ENCODE data around the gene PSD.

GRCh38 chr10:102405632-102406031, 13.0 kb downstream of the PSD start:
- TF ChIP-seq, protein P1, sequence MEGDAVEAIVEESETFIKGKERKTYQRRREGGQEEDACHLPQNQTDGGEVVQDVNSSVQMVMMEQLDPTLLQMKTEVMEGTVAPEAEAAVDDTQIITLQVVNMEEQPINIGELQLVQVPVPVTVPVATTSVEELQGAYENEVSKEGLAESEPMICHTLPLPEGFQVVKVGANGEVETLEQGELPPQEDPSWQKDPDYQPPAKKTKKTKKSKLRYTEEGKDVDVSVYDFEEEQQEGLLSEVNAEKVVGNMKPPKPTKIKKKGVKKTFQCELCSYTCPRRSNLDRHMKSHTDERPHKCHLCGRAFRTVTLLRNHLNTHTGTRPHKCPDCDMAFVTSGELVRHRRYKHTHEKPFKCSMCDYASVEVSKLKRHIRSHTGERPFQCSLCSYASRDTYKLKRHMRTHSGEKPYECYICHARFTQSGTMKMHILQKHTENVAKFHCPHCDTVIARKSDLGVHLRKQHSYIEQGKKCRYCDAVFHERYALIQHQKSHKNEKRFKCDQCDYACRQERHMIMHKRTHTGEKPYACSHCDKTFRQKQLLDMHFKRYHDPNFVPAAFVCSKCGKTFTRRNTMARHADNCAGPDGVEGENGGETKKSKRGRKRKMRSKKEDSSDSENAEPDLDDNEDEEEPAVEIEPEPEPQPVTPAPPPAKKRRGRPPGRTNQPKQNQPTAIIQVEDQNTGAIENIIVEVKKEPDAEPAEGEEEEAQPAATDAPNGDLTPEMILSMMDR (conservative IDR thresholded peaks at IDR 0.05 in 1 of 2, IDR thresholded peaks at IDR 0.05 in 1 of 2; ENCODE audit: extremely low read depth in 1 of 2, insufficient read depth in 1 of 2, low read depth in 1 of 2, low read length in 2 of 2), result no peak
- TF ChIP-seq EZH2 (IDR thresholded peaks at IDR 0.05; ENCODE audit: borderline replicate concordance, low read length), result no peak
